ENCODE data around the gene SH3GL2. TPM values are rescaled to one million over a fixed set of nuclear protein-coding genes. Genes with fewer than 3 reads are reported as not detected.

SH3GL2 gene
- total RNA-seq, 1 donor from 2014 or later = not detected

DNA sequence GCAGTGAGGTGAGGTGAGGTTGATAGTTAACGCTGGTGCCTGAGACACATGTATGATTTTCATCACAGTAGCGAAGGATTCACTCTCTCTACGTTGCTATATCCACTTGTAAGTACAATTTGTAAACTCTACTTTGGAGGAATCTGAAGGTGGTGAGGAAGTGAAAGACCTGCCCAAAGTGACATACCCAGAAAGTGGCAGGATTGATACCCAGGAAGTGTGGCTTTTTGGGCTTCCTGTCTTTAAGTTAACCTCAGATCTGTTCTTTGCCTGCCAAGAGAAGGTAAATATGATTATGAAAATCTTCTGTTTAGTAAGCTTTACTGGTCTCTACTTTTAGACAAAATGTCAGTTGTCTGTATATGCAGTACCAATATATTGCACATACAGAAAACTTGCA, 143.1 kb downstream of the SH3GL2 start:
- H3K36me3 ChIP-seq = no peaks in the 10 kb centered on the region
- no peak overlapping the region for H3K4me3 ChIP-seq
- H3K27me3 ChIP-seq = no peaks in the 10 kb centered on the region
- no peaks in the 10 kb centered on the region for H3K4me1 ChIP-seq
- DNase-seq (ENCODE audit: low spot score in 2 of 2) = no peak
- H3K27ac ChIP-seq = no peak overlapping the region
- intact Hi-C loops (cut with DNase I) = no loop called here
- H3K9me3 ChIP-seq = no peaks in the 10 kb centered on the region
- TF ChIP-seq, protein P1, sequence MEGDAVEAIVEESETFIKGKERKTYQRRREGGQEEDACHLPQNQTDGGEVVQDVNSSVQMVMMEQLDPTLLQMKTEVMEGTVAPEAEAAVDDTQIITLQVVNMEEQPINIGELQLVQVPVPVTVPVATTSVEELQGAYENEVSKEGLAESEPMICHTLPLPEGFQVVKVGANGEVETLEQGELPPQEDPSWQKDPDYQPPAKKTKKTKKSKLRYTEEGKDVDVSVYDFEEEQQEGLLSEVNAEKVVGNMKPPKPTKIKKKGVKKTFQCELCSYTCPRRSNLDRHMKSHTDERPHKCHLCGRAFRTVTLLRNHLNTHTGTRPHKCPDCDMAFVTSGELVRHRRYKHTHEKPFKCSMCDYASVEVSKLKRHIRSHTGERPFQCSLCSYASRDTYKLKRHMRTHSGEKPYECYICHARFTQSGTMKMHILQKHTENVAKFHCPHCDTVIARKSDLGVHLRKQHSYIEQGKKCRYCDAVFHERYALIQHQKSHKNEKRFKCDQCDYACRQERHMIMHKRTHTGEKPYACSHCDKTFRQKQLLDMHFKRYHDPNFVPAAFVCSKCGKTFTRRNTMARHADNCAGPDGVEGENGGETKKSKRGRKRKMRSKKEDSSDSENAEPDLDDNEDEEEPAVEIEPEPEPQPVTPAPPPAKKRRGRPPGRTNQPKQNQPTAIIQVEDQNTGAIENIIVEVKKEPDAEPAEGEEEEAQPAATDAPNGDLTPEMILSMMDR (IDR thresholded peaks at IDR 0.05) = no peak

DNA sequence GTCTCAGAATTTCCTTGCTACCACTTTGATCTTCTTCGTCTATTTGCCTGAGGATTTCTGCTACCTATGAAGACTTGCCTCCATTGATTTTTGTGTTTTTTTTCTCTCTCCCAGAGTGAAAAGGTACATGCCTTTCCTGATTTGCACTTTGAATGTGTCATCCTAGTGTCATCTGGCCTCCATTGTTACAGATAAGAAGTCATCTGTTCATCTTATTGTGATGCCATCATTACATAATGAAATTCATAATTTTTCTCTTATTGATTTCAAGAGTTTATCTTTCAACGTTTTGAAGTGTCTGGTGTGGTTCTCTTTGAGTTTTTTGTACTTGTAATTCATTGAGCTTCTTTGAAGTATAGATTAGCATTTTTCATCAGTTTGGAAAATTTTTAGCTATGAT, 144.8 kb downstream of the SH3GL2 start:
- H3K27ac ChIP-seq = no peak overlapping the region
- intact Hi-C loops (cut with DNase I) = no loop called here
- DNase-seq (ENCODE audit: low spot score in 2 of 2) = no peak
- no peaks in the 10 kb centered on the region for H3K9me3 ChIP-seq
- H3K4me3 ChIP-seq = no peak overlapping the region
- no peaks in the 10 kb centered on the region for H3K4me1 ChIP-seq
- H3K27me3 ChIP-seq = no peaks in the 10 kb centered on the region
- TF ChIP-seq, protein P1 (IDR thresholded peaks at IDR 0.05) = no peak
- H3K36me3 ChIP-seq = no peaks in the 10 kb centered on the region

DNA sequence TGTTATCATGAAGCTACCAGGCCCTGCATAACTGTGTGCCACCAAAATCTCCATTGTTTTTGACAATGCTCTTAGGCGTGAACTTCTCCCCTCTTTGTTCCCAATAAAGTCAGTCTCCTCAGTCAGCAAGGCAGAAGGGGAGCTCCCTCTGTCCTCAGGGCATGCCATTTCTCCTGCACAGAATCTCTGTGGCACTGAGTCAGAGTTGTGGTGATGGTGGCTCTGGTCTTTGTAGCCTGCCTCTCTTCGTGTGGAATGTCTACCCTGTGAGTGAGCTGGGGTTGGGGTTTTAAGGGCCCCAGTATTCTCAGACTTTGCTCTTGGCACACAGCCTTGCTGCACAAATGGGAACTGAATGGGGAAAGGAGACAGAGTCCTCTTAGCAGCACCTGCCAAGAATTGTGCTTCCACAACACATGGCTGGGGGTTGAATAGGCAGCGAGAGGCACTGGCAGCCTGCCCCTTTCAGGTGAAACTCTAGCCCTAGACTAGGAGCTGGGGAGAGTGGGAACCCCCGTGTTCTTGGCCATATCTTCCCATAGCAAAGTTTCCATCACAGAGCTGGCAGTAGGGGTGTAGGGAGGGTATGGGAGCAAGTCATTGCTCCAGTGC, 146.6 kb downstream of the SH3GL2 start:
- no peaks in the 10 kb centered on the region for H3K27me3 ChIP-seq
- intact Hi-C loops (cut with DNase I) = no loop called here
- TF ChIP-seq, protein P1 (IDR thresholded peaks at IDR 0.05) = no peak
- no peak overlapping the region for H3K27ac ChIP-seq
- H3K4me3 ChIP-seq = no peak overlapping the region
- H3K9me3 ChIP-seq = peaks cover 0 to 7% of the 10 kb centered on the region in 2 donors
- H3K4me1 ChIP-seq = no peaks in the 10 kb centered on the region
- no peaks in the 10 kb centered on the region for H3K36me3 ChIP-seq
- no peak for DNase-seq (ENCODE audit: low spot score in 2 of 2)

DNA sequence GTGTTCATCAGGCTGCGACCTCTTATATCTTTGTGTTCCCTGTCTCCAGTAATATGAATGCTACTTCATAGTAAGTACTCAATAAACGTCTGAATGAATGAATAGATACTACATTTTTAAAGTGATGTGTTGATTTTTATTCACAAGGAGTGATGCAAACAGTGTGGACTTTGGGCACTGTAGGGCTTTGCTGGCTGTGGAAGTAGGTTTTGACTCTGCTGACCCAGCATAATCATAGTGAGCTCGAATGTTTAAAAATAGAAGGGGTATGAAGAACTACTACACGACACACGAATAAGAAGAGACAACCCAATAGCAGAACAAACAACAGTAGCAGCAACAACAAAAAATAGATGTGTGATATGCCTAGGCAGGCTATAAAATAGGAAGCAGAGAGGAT, 147.4 kb downstream of the SH3GL2 start:
- Histone ChIP-seq H3K27ac (no peak overlapping the region), H3K27me3 (no peaks in the 10 kb centered on the region), H3K4me1 (no peaks in the 10 kb centered on the region), H3K36me3 (no peaks in the 10 kb centered on the region), H3K9me3 (peaks cover 0 to 7% of the 10 kb centered on the region in 2 donors), H3K4me3 (no peak overlapping the region)
- TF ChIP-seq, protein P1 (IDR thresholded peaks at IDR 0.05) = no peak
- intact Hi-C loops (cut with DNase I) = no loop called here
- DNase-seq (ENCODE audit: low spot score in 2 of 2) = no peak

GRCh38 chr9:17730899-17731298, 152.0 kb downstream of the SH3GL2 start:
- TF ChIP-seq, protein P1 (IDR thresholded peaks at IDR 0.05) = no peak
- intact Hi-C loops (cut with DNase I) = no loop called here
- Histone ChIP-seq H3K4me3 (no peak overlapping the region), H3K4me1 (no peaks in the 10 kb centered on the region), H3K36me3 (no peaks in the 10 kb centered on the region), H3K27me3 (no peaks in the 10 kb centered on the region), H3K27ac (no peak overlapping the region), H3K9me3 (peaks cover 0 to 7% of the 10 kb centered on the region in 2 donors)
- DNase-seq (ENCODE audit: low spot score in 2 of 2) = no peak

GRCh38 chr9:17731308-17731707, 152.4 kb downstream of the SH3GL2 start:
- no peaks in the 10 kb centered on the region for H3K27me3 ChIP-seq
- H3K27ac ChIP-seq = no peak overlapping the region
- no peak for DNase-seq (ENCODE audit: low spot score in 2 of 2)
- no peaks in the 10 kb centered on the region for H3K4me1 ChIP-seq
- H3K36me3 ChIP-seq = no peaks in the 10 kb centered on the region
- TF ChIP-seq, protein P1 (IDR thresholded peaks at IDR 0.05) = no peak
- peaks cover 0 to 7% of the 10 kb centered on the region in 2 donors for H3K9me3 ChIP-seq
- H3K4me3 ChIP-seq = no peak overlapping the region
- intact Hi-C loops (cut with DNase I) = no loop called here

Data from ascending aorta (tissue), 2 donors.